T-helper 1 cell treated with Interleukin-12 subunit alpha and Interleukin-12 subunit beta and Interleukin-4 antibody, amounts not matched to agents 30 ng/mL and 1 ng/mL, for 36 hours (primary cell): ENCODE data around the gene RNF181. TPM values are rescaled to one million over a fixed set of nuclear protein-coding genes. Genes with fewer than 3 reads are reported as not detected.

Source experiments
- intact Hi-C: fragments of 100-400 bp; cut with micrococcal nuclease; formaldehyde crosslinking; loops from one replicate; pipeline ENCODE4 v1.15.1; 2024
- total RNA-seq: library from RNA; stranded (reverse); gene quantifications from 2 replicates; pipeline ENCODE4 v1.2.3, GENCODE V29; 2022

The RNF181 gene
- total RNA-seq, 1 donor from 2014 or later, result 111 TPM

- intact Hi-C loops, result loop anchor here (1.0 kb wide), 1 partner anchor 50 kb away; the partner anchor contains the start of gene GGCX
Measured at GRCh38 chr2:85611217-85611704, 15.7 kb downstream of the RNF181 start.

- intact Hi-C loops, result loop anchor here (1.0 kb wide), 6 partner anchors 10 to 951 kb away; partner anchors contain the start of genes CHMP3, ELMOD3, GGCX and RETSAT
Measured at GRCh38 chr2:85611705-85612587, 16.4 kb downstream of the RNF181 start, which contains the start of gene C2orf68. Gene C2orf68 (minus strand): TSS chr2:85612066. CDS start chr2:85611984, 82 bp downstream.

GRCh38 chr2:85613717-85614515, 18.4 kb downstream of the RNF181 start:
- intact Hi-C loops, result no loop called here

GRCh38 chr2:85614757-85615156, 19.2 kb downstream of the RNF181 start:
- intact Hi-C loops, result loop anchor here (5.0 kb wide), 1 partner anchor 828 kb away; the partner anchor contains the start of gene KDM3A

GRCh38 chr2:85615413-85615728, 19.8 kb downstream of the RNF181 start:
- intact Hi-C loops, result loop anchor here (5.0 kb wide), 1 partner anchor 827 kb away; the partner anchor contains the start of gene KDM3A

DNA sequence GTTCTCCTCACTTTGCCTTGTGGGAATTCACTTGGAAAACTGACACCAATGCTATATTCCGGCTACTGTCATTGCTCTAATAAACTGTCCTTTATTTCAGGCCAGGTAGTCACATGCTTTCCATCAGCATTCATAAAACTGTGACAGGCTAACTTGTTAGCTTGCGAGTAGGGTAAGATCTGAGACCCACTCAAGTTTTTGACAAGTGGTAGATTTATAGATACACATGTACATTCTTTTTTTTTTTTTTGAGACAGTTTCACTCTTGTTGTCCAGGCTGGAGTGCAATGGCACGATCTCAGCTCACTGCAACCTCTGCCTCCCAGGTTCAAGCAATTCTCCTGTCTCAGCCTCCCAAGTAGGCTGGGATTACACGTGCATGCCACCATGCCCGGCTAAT, 22.2 kb downstream of the RNF181 start:
- intact Hi-C loops, result loop anchor here (2.0 to 5.0 kb wide), 2 partner anchors 577 to 825 kb away; partner anchors contain the start of genes IMMT and KDM3A

GRCh38 chr2:85619617-85620016, 24.1 kb downstream of the RNF181 start:
- intact Hi-C loops, result loop anchor here (5.0 kb wide), 1 partner anchor 823 kb away; the partner anchor contains the start of gene KDM3A

GRCh38 chr2:85621338-85621737, 25.8 kb downstream of the RNF181 start:
- intact Hi-C loops, result no loop called here

- intact Hi-C loops, result no loop called here
Measured at GRCh38 chr2:85623991-85624390, 28.4 kb downstream of the RNF181 start.

DNA sequence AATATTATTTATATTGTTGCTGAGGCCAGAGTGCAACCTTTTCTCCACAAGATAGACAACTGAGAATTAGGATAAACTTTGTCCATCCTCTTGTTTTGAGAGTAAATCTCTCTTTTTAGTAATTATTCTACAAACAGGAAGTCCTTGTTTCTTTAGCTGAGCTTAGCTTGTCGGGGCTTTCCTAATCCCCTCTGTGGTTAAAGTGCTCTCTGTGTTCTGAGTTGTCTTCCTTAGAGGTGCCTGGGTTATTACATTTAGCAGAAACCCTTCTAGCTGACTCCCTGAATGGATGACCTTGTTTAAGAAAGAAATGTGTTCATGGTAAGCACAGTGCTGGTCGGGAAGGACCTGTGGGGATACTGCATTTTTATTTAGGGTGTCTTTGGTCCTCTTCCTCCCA, 33.1 kb downstream of the RNF181 start:
- intact Hi-C loops, result no loop called here

DNA sequence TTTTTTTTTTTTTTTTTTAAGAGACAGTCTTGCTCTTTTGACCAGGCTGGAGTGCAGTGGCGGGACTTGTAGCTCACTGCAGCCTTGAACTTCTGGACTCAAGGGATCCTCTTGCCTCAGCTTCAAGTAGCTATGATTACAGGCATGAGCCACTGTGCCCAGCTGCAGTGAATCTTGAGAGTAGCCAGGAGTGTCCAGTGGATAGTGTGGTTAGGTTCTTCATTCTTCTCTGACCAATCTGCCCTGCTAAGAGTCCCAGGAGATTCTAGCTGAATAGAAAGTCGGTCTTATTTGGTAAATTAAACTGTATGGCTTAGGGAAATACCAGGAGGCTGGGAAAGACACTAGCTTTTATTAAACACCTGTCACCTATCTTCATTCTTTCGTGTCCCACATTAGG, 35.8 kb downstream of the RNF181 start:
- intact Hi-C loops, result no loop called here

- intact Hi-C loops, result no loop called here
Measured at GRCh38 chr2:85635011-85635410, 39.5 kb downstream of the RNF181 start.

- intact Hi-C loops, result loop anchor here (2.0 kb wide), 1 partner anchor 43 kb away; no protein-coding TSS in a partner anchor
Measured at GRCh38 chr2:85635636-85636035, 40.1 kb downstream of the RNF181 start.

- intact Hi-C loops, result no loop called here
Measured at GRCh38 chr2:85642725-85643124, 47.2 kb downstream of the RNF181 start.

DNA sequence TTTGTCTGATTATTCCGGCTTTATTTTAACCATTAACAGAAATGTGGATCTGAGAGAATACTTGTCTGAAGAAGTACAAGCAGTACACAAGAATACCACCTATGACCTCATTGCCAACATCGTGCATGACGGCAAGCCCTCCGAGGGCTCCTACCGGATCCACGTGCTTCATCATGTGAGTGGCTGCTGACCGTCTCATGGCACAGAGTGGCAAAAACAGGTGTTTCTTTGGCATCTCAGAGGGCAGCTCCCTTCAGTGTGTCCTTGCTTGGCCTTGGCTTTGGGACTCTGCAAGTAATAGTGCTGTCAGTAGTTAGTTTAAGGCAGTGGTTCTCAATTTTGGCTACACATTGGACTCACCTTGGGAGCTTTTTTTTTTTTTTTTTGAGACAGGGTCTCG, 49.4 kb downstream of the RNF181 start:
- intact Hi-C loops, result no loop called here

DNA sequence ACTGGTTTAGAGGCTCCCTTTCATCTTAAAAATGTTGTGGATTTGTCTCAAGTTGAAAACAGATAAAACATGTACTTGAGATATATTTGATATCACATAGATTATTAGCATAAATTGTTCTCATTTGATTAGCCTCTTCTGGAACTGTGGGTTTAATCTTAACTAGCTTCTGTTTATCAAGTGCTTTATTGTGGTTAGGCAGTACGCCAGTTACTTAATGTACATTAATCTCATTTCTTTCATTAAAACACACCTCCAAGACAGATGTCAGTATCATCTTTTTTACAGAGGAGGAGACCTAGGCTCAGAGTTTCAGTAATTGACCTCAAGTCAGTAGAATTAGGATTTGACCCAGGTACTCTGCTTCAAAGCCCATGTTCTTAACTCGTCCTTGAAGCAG, 50.6 kb downstream of the RNF181 start:
- intact Hi-C loops, result no loop called here

Other genes with a start within 250 kb of the RNF181 start
- 27.0 and 32.2 TPM in 2 replicates for gene RETSAT, start 241.2 kb upstream of the RNF181 start, total RNA-seq
- gene ELMOD3, start 241.0 kb upstream of the RNF181 start, total RNA-seq, result 21.7 and 22.3 TPM in 2 replicates
- gene CAPG, start 185.4 kb upstream of the RNF181 start, total RNA-seq, result 181 and 216 TPM in 2 replicates
- gene SH2D6, start 177.0 kb upstream of the RNF181 start, total RNA-seq, result 0.74 and 0.83 TPM in 2 replicates
- gene MAT2A, start 56.6 kb upstream of the RNF181 start, total RNA-seq, result 288 and 294 TPM in 2 replicates
- gene GGCX, start 34.3 kb upstream of the RNF181 start, total RNA-seq, result 23.9 and 26.4 TPM in 2 replicates
- gene VAMP8, start 18.2 kb upstream of the RNF181 start, total RNA-seq, result 146 and 147 TPM in 2 replicates
- 60.8 and 68.7 TPM in 2 replicates for gene VAMP5, start 11.3 kb upstream of the RNF181 start, total RNA-seq
- 4.4 and 4.7 TPM in 2 replicates for gene TMEM150A, start 7.0 kb downstream of the RNF181 start, total RNA-seq
- 44.8 and 45.2 TPM in 2 replicates for gene C2orf68, start 16.3 kb downstream of the RNF181 start, total RNA-seq
- gene USP39, start 20.4 kb downstream of the RNF181 start, total RNA-seq, result 76.3 and 81.8 TPM in 2 replicates
- gene SFTPB, start 72.5 kb downstream of the RNF181 start, total RNA-seq, result not detected in 2 replicates
- gene GNLY, start 98.6 kb downstream of the RNF181 start, total RNA-seq, result 330 and 349 TPM in 2 replicates
- gene ATOH8, start 158.2 kb downstream of the RNF181 start, total RNA-seq, result 1.8 and 2.1 TPM in 2 replicates